PC-3 (cell line): Measurements from ENCODE around the gene CRTC2.

Experiments used
- CTCF ChIP-seq: fragments of 300-600 bp; sonication (generic); conservative IDR thresholded peaks from 2 replicates; pipeline ENCODE4 v1.5.1; 2017; ENCODE audit warnings: antibody characterized with exemption, low read depth, mild to moderate bottlenecking, low read length
- EZH2 ChIP-seq: fragments of 300-600 bp; sonication (generic); IDR thresholded peaks from one replicate; pipeline ENCODE4 v1.6.1; 2017; ENCODE audit warnings: antibody characterized with exemption, mild to moderate bottlenecking, low read length; ENCODE audit not compliant: unreplicated experiment
- EZH2phosphoT487 ChIP-seq: fragments of 300-600 bp; sonication (generic); IDR thresholded peaks from 2 replicates; pipeline ENCODE4 v1.6.1; 2018; ENCODE audit warnings: mild to moderate bottlenecking, antibody characterized with exemption, low read length, borderline replicate concordance

- TF ChIP-seq CTCF (no peak), EZH2phosphoT487 (no peak), EZH2 (no peak)
These were observed 12.4 kb downstream of the CRTC2 start for GRCh38 chr1:153945795-153946621.
